ENCODE measurements around the gene SUSD2.

Gene SUSD2

GRCh38 chr22:24219750-24220149 lies 38.5 kb downstream of the SUSD2 start:
- no peak overlapping the region for H3K4me2 ChIP-seq (ENCODE audit: low read length)
- no peaks in the 10 kb centered on the region for H3K79me2 ChIP-seq (ENCODE audit: control insufficient read depth, low read length)
- TF ChIP-seq EZH2phosphoT487 (IDR thresholded peaks at IDR 0.05; ENCODE audit: borderline replicate concordance, low read length) = no peak
- no peak overlapping the region for H3K4me3 ChIP-seq (ENCODE audit: low read length)
- H3K36me3 ChIP-seq (ENCODE audit: control insufficient read depth, low read length) = no peaks in the 10 kb centered on the region
- no peaks in the 10 kb centered on the region for H3K4me1 ChIP-seq (ENCODE audit: control insufficient read depth, low read length)
- no peaks in the 10 kb centered on the region for H3K27me3 ChIP-seq (ENCODE audit: control insufficient read depth, low read length)
- H4K20me1 ChIP-seq (ENCODE audit: control insufficient read depth, insufficient read depth, low read depth, low read length) = no peaks in the 10 kb centered on the region
- H3K9me2 ChIP-seq (replicated peaks; ENCODE audit: control insufficient read depth, low read length) = no peaks in the 10 kb centered on the region
- no peak overlapping the region for H3K27ac ChIP-seq (ENCODE audit: low read depth, low read length)
- H3F3A ChIP-seq (ENCODE audit: control insufficient read depth, insufficient read depth) = no peaks in the 10 kb centered on the region
- H3K9me3 ChIP-seq (ENCODE audit: control insufficient read depth, insufficient read depth, low read length) = no peaks in the 10 kb centered on the region

GRCh38 chr22:24224468-24224867 lies 43.2 kb downstream of the SUSD2 start:
- H3K9me2 ChIP-seq (replicated peaks; ENCODE audit: control insufficient read depth, low read length) = no peaks in the 10 kb centered on the region
- H3K4me3 ChIP-seq (ENCODE audit: low read length) = no peak overlapping the region
- no peaks in the 10 kb centered on the region for H3K4me1 ChIP-seq (ENCODE audit: control insufficient read depth, low read length)
- H3K36me3 ChIP-seq (ENCODE audit: control insufficient read depth, low read length) = no peaks in the 10 kb centered on the region
- no peaks in the 10 kb centered on the region for H4K20me1 ChIP-seq (ENCODE audit: control insufficient read depth, insufficient read depth, low read depth, low read length)
- H3K4me2 ChIP-seq (ENCODE audit: low read length) = no peak overlapping the region
- no peaks in the 10 kb centered on the region for H3K27me3 ChIP-seq (ENCODE audit: control insufficient read depth, low read length)
- no peak overlapping the region for H3K27ac ChIP-seq (ENCODE audit: low read depth, low read length)
- no peaks in the 10 kb centered on the region for H3K9me3 ChIP-seq (ENCODE audit: control insufficient read depth, insufficient read depth, low read length)
- H3F3A ChIP-seq (ENCODE audit: control insufficient read depth, insufficient read depth) = no peaks in the 10 kb centered on the region
- no peak for TF ChIP-seq CTCF (IDR thresholded peaks at IDR 0.05; ENCODE audit: low read depth, low read length, poor library complexity, severe bottlenecking)
- no peak for TF ChIP-seq EZH2phosphoT487 (IDR thresholded peaks at IDR 0.05; ENCODE audit: borderline replicate concordance, low read length)
- no peaks in the 10 kb centered on the region for H3K79me2 ChIP-seq (ENCODE audit: control insufficient read depth, low read length)

GRCh38 chr22:24225044-24225601 lies 43.8 kb downstream of the SUSD2 start:
- no peaks in the 10 kb centered on the region for H3K9me3 ChIP-seq (ENCODE audit: control insufficient read depth, insufficient read depth, low read length)
- H4K20me1 ChIP-seq (ENCODE audit: control insufficient read depth, insufficient read depth, low read depth, low read length) = no peaks in the 10 kb centered on the region
- H3F3A ChIP-seq (ENCODE audit: control insufficient read depth, insufficient read depth) = no peaks in the 10 kb centered on the region
- H3K27ac ChIP-seq (ENCODE audit: low read depth, low read length) = no peak overlapping the region
- H3K4me2 ChIP-seq (ENCODE audit: low read length) = no peak overlapping the region
- H3K9me2 ChIP-seq (replicated peaks; ENCODE audit: control insufficient read depth, low read length) = no peaks in the 10 kb centered on the region
- no peaks in the 10 kb centered on the region for H3K36me3 ChIP-seq (ENCODE audit: control insufficient read depth, low read length)
- H3K4me1 ChIP-seq (ENCODE audit: control insufficient read depth, low read length) = no peaks in the 10 kb centered on the region
- no peak overlapping the region for H3K4me3 ChIP-seq (ENCODE audit: low read length)
- no peaks in the 10 kb centered on the region for H3K27me3 ChIP-seq (ENCODE audit: control insufficient read depth, low read length)
- H3K79me2 ChIP-seq (ENCODE audit: control insufficient read depth, low read length) = no peaks in the 10 kb centered on the region
- TF ChIP-seq EZH2phosphoT487 (IDR thresholded peaks at IDR 0.05; ENCODE audit: borderline replicate concordance, low read length) (no peak), CTCF (IDR thresholded peaks at IDR 0.05; ENCODE audit: low read depth, low read length, poor library complexity, severe bottlenecking) (no peak)

- no peaks in the 10 kb centered on the region for H3K9me2 ChIP-seq (replicated peaks; ENCODE audit: control insufficient read depth, low read length)
- H3K36me3 ChIP-seq (ENCODE audit: control insufficient read depth, low read length) = no peaks in the 10 kb centered on the region
- H3K4me2 ChIP-seq (ENCODE audit: low read length) = no peak overlapping the region
- no peaks in the 10 kb centered on the region for H4K20me1 ChIP-seq (ENCODE audit: control insufficient read depth, insufficient read depth, low read depth, low read length)
- H3K9me3 ChIP-seq (ENCODE audit: control insufficient read depth, insufficient read depth, low read length) = no peaks in the 10 kb centered on the region
- H3K4me3 ChIP-seq (ENCODE audit: low read length) = no peak overlapping the region
- TF ChIP-seq EZH2phosphoT487 (IDR thresholded peaks at IDR 0.05; ENCODE audit: borderline replicate concordance, low read length) = no peak
- no peak for TF ChIP-seq CTCF (IDR thresholded peaks at IDR 0.05; ENCODE audit: low read depth, low read length, poor library complexity, severe bottlenecking)
- no peak overlapping the region for H3K27ac ChIP-seq (ENCODE audit: low read depth, low read length)
- no peaks in the 10 kb centered on the region for H3K79me2 ChIP-seq (ENCODE audit: control insufficient read depth, low read length)
- H3F3A ChIP-seq (ENCODE audit: control insufficient read depth, insufficient read depth) = no peaks in the 10 kb centered on the region
- H3K27me3 ChIP-seq (ENCODE audit: control insufficient read depth, low read length) = no peaks in the 10 kb centered on the region
- no peaks in the 10 kb centered on the region for H3K4me1 ChIP-seq (ENCODE audit: control insufficient read depth, low read length)
These were observed 44.7 kb downstream of the SUSD2 start for GRCh38 chr22:24225951-24226350.
